Retinal pigment epithelial cell (primary cell): Measurements from ENCODE around the gene SIRPG.
A peak's percentile ranks its signal among the peaks of the same experiment; 100 is the strongest.

Source experiments
- DNase-seq: peaks from one replicate; pipeline ENCODE4 v3.0.0-alpha.2; 2010; ENCODE audit warnings: low read depth
- H3K4me3 ChIP-seq: 2 replicates; pipeline ENCODE4 v1.5.1; 2011; ENCODE audit warnings: mild to moderate bottlenecking, low read length, control low read depth, moderate library complexity
- CTCF ChIP-seq: conservative IDR thresholded peaks from 2 replicates; pipeline ENCODE4 v1.5.1; 2011; ENCODE audit warnings: low read depth, low read length, control low read depth, inconsistent platforms

The SIRPG gene

GRCh38 chr20:1588533-1589460 lies 68.8 kb downstream of the SIRPG start:
- DNase-seq: no peak
- H3K4me3 ChIP-seq: no peak overlapping the region
- peak; percentile 24 for TF ChIP-seq CTCF

GRCh38 chr20:1587781-1588532 lies 69.6 kb downstream of the SIRPG start:
- H3K4me3 ChIP-seq: no peak overlapping the region
- no peak for TF ChIP-seq CTCF
- DNase-seq: no peak

GRCh38 chr20:1579488-1579887 lies 78.1 kb downstream of the SIRPG start:
- H3K4me3 ChIP-seq: no peak overlapping the region
- no peak for DNase-seq
- no peak for TF ChIP-seq CTCF
